HG03097 (cell line): ENCODE measurements around the gene KRT8.

Source experiments
- ATAC-seq: cut with Tn5 transposase; IDR thresholded peaks from one replicate; pipeline ENCODE4 v1.9.1; 2021; ENCODE audit not compliant: unreplicated experiment, low FRiP score

Gene KRT8

DNA sequence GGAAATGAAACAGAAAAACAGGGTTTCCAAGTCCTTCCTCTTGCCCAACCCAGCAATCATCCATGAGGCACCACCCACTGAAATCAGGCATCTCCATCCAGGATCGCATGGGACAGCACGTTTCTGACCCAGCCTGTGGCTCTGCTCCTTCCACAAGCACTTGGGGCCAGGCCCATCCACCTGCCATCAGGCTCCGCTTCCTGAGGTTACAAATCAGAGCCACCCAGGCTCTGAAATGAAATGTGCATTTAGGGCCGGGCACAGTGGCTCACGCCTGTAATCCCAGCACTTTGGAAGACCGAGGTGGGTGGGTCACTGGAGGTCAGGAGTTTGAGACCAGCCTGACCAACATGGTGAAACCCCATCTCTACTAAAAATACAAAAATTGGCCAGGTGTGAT lies 55.4 kb downstream of the KRT8 start:
- no peak for ATAC-seq

DNA sequence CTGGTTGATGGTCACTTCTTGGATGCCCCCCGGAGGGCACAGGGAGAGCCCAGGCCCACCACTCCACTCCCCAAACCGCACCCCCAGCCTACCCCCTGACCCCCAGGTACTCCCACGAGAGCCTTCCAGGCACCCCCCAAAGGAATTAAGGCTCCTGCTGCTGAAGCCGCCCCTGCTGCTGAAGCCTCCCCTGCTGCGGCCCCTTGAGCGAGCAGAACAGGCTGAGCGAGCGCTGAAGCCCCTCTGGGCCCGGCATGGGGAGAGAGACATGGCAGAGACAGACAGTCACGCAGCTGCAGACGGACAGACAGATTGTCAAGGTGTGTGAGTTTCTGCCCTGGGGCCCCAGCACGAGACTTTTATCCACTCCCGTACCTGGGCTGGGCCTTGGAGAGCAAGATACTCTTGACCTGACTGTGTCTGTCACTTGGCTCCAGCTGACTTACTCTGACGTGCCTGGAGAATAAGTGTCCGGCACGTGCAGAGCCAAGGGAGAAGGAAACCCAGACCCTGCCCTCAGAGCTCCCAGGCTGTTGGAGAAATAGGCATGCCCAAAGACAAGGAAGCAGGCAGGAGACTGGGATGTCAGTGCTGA lies 56.1 kb downstream of the KRT8 start, which contains the start of gene KRT78:
Gene KRT78 (minus strand): TSS at position 334 of the 595 bp plus-strand sequence. CDS start 64 bp downstream, at position 270.
- no peak for ATAC-seq

DNA sequence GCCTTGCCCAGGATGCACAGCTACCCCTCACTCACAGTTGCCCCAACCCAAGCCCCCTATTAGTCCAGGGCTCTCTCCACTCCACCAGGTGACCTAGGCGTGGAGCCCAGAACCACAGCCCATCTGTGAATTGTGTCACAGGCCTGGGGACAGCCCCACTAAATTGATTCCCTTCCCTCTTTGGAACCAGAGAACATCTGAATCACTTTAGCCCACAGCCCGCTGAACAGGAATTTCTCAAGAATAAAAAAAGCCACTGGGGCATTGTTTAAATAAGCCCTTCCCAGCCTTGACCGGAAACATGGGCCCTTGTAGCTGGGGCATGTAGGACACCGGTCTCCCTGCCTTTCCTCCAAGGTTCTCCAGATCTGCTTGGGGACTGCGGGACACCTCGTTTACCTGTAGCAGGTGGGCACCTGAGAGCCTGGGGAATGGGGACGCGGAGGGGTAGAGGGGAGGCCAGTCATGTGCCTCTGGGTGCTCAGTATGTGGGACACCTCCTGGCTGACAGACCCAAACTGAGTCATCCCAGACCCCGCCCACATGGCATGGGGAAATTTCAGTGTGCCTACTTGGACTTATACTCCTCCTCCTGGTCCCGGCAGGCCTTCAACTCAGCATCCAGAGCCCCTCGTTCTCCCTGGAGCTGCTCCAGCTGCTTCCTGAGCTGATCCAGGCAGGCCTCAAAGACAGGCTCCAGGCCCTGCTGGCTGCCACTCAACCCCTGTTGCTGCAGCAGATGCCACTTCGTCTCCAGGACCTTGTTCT lies 57.4 kb downstream of the KRT8 start:
- no peak for ATAC-seq
